GM23248 (cell line): ENCODE measurements around the gene DIAPH3. TPM values are rescaled to one million over a fixed set of nuclear protein-coding genes. Genes with fewer than 3 reads are reported as not detected.
A peak's percentile ranks its signal among the peaks of the same experiment; 100 is the strongest.

ENCODE experiments used
- DNase-seq: peaks from one replicate; pipeline ENCODE4 v3.0.0-alpha.2; 2015
- H2AFZ ChIP-seq: fragments of 200-600 bp; sonication (generic); 2 replicates; pipeline ENCODE4 v1.6.1; 2016; ENCODE audit warnings: antibody characterized with exemption
- H3F3A ChIP-seq: fragments of 200-600 bp; sonication (generic); 2 replicates; pipeline ENCODE4 v1.6.1; 2016; ENCODE audit warnings: mild to moderate bottlenecking, antibody characterized with exemption, mixed run types; ENCODE audit not compliant: insufficient read depth
- H3K27ac ChIP-seq: fragments of 200-600 bp; sonication (generic); 2 replicates; pipeline ENCODE4 v1.5.1; 2016; ENCODE audit warnings: mild to moderate bottlenecking
- H3K27me3 ChIP-seq: fragments of 200-600 bp; sonication (generic); replicated peaks from 2 replicates; pipeline ENCODE4 v1.6.1; 2016; ENCODE audit warnings: mild to moderate bottlenecking; ENCODE audit not compliant: insufficient read depth
- H3K36me3 ChIP-seq: fragments of 200-600 bp; sonication (generic); 2 replicates; pipeline ENCODE4 v1.6.1; 2016; ENCODE audit warnings: low read depth, mild to moderate bottlenecking
- H3K4me1 ChIP-seq: fragments of 200-600 bp; sonication (generic); 2 replicates; pipeline ENCODE4 v1.6.1; 2016; ENCODE audit warnings: mild to moderate bottlenecking; ENCODE audit not compliant: insufficient read depth
- H3K4me2 ChIP-seq: fragments of 200-600 bp; sonication (generic); one replicate; pipeline ENCODE4 v1.6.1; 2016; ENCODE audit warnings: mild to moderate bottlenecking; ENCODE audit not compliant: unreplicated experiment
- H3K4me3 ChIP-seq: fragments of 200-600 bp; sonication (generic); 2 replicates; pipeline ENCODE4 v1.5.1; 2016; ENCODE audit warnings: mild to moderate bottlenecking
- H3K79me2 ChIP-seq: fragments of 200-600 bp; sonication (generic); 2 replicates; pipeline ENCODE4 v1.6.1; 2016; ENCODE audit warnings: mild to moderate bottlenecking; ENCODE audit not compliant: insufficient read depth
- H3K9ac ChIP-seq: fragments of 200-600 bp; sonication (generic); 2 replicates; pipeline ENCODE4 v1.6.1; 2016; ENCODE audit warnings: mild to moderate bottlenecking
- H3K9me2 ChIP-seq: fragments of 200-600 bp; sonication (generic); 2 replicates; pipeline ENCODE4 v1.6.1; 2016; ENCODE audit warnings: mixed run types, mild to moderate bottlenecking, moderate library complexity; ENCODE audit not compliant: insufficient read depth
- H3K9me3 ChIP-seq: fragments of 200-600 bp; sonication (generic); one replicate; pipeline ENCODE4 v1.6.1; 2017; ENCODE audit warnings: low read depth
- H4K20me1 ChIP-seq: fragments of 200-600 bp; sonication (generic); 2 replicates; pipeline ENCODE4 v1.6.0; 2016; ENCODE audit not compliant: insufficient read depth
- EZH2 ChIP-seq: fragments of 200-600 bp; sonication (generic); IDR thresholded peaks from 2 replicates; pipeline ENCODE4 v1.6.1; 2018; ENCODE audit warnings: antibody characterized with exemption, mild to moderate bottlenecking; ENCODE audit not compliant: insufficient read depth, poor library complexity, severe bottlenecking
- EZH2phosphoT487 ChIP-seq: fragments of 200-600 bp; sonication (generic); IDR thresholded peaks from 2 replicates; pipeline ENCODE4 v1.6.1; 2018; ENCODE audit warnings: antibody characterized with exemption, moderate library complexity, mild to moderate bottlenecking, low read depth; ENCODE audit not compliant: insufficient read depth
- WGBS, 2 experiments: methylation state at CpG; one replicate each; pipeline ENCODE4 v1.1.6; 2015 to 2017; ENCODE audit warnings: low lambda C conversion rate in 2 of 2, low coverage in 1 of 2; ENCODE audit errors: missing lambda C conversion rate in 2 of 2; 5-methylcytosine and 5-hydroxymethylcytosine counted together
- in situ Hi-C: fragments of 300-500 bp; cut with MboI; formaldehyde crosslinking; loops from 2 replicates; pipeline ENCODE4 v1.15.0; 2020
- polyA plus RNA-seq: library from polyadenylated mRNA; unstranded; fragments of >200 nt; fragmentation: Nextera tagmentation; extraction: Ambion mirVana; gene quantifications from 2 replicates; pipeline ENCODE4 v1.2.1, GENCODE V29; 2016
- total RNA-seq: library from RNA; depleted of rRNA; stranded (reverse); fragments of >200 nt; shearing (Covaris generic); gene quantifications from 2 replicates; pipeline ENCODE4 v1.2.3, GENCODE V29; 2014

The DIAPH3 gene
- total and polyA plus RNA-seq, 2 experiments from 2014 or later: 12.1 to 18.1 TPM

GRCh38 chr13:59893266-59893665 is 270.5 kb downstream of the DIAPH3 start:
- Histone ChIP-seq H3K4me2 (no peak overlapping the region), H3K27me3 (no peaks in the 10 kb centered on the region), H4K20me1 (no peaks in the 10 kb centered on the region), H3K27ac (no peak overlapping the region), H3K4me3 (no peak overlapping the region), H3K4me1 (peaks cover 10% of the 10 kb centered on the region), H3K9me2 (no peaks in the 10 kb centered on the region), H3F3A (no peaks in the 10 kb centered on the region), H3K9me3 (no peaks in the 10 kb centered on the region), H3K79me2 (no peaks in the 10 kb centered on the region), H3K9ac (no peak overlapping the region), H3K36me3 (no peaks in the 10 kb centered on the region), H2AFZ (no peak overlapping the region)
- in situ Hi-C loops: no loop called here
- TF ChIP-seq EZH2phosphoT487 (no peak), EZH2 (no peak)
- no peak for DNase-seq
- WGBS, 2 experiments: 97 to 98% methylated on average over 1 of the region's 1 CpG

DNA sequence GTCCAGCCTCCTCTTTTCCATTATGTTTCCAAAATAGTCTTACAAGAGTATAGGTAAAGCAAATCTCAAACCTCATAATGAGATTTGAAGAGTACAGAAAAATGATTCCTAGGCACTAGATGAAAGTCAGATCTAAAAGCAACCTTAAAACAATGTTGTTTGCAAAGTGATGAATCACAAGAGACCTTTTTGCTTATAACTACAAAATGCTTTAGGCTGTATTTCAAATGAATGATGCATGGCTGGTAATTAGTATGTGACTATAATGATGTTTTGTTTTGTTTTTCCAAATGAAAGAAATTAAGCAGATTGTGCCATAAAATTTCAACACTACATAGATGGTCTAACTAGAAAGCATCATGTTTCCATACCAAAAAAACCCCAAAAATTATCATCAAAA is 272.7 kb downstream of the DIAPH3 start:
- peaks cover 10% of the 10 kb centered on the region for H3K4me1 ChIP-seq
- no peaks in the 10 kb centered on the region for H3K9me3 ChIP-seq
- H3F3A ChIP-seq: no peaks in the 10 kb centered on the region
- H4K20me1 ChIP-seq: no peaks in the 10 kb centered on the region
- no peak overlapping the region for H3K9ac ChIP-seq
- H2AFZ ChIP-seq: no peak overlapping the region
- H3K27ac ChIP-seq: no peak overlapping the region
- no peaks in the 10 kb centered on the region for H3K9me2 ChIP-seq
- H3K4me3 ChIP-seq: no peak overlapping the region
- H3K36me3 ChIP-seq: 0 out of 2 replicates have a peak, but pooled peaks cover 5% of the 10 kb centered on the region
- no peaks in the 10 kb centered on the region for H3K27me3 ChIP-seq
- in situ Hi-C loops: no loop called here
- peak; percentile 15 for DNase-seq
- TF ChIP-seq EZH2phosphoT487 (no peak), EZH2 (no peak)
- H3K4me2 ChIP-seq: no peak overlapping the region
- H3K79me2 ChIP-seq: no peaks in the 10 kb centered on the region

- Histone ChIP-seq H3K9me2 (no peaks in the 10 kb centered on the region), H3K36me3 (0 out of 2 replicates have a peak, but pooled peaks cover 5% of the 10 kb centered on the region), H4K20me1 (no peaks in the 10 kb centered on the region), H3K4me1 (peaks cover 10% of the 10 kb centered on the region), H3K9me3 (no peaks in the 10 kb centered on the region), H3K4me2 (no peak overlapping the region), H2AFZ (no peak overlapping the region), H3F3A (no peaks in the 10 kb centered on the region), H3K9ac (no peak overlapping the region), H3K79me2 (no peaks in the 10 kb centered on the region), H3K27ac (no peak overlapping the region), H3K4me3 (no peak overlapping the region), H3K27me3 (no peaks in the 10 kb centered on the region)
- peak; percentile 15 for DNase-seq
- WGBS, 2 experiments: 93 to 100% methylated on average over 1 of the region's 1 CpG
- in situ Hi-C loops: no loop called here
- TF ChIP-seq EZH2phosphoT487: no peak
- TF ChIP-seq EZH2: no peak
Measured at GRCh38 chr13:59890054-59890453, 273.7 kb downstream of the DIAPH3 start.

DNA sequence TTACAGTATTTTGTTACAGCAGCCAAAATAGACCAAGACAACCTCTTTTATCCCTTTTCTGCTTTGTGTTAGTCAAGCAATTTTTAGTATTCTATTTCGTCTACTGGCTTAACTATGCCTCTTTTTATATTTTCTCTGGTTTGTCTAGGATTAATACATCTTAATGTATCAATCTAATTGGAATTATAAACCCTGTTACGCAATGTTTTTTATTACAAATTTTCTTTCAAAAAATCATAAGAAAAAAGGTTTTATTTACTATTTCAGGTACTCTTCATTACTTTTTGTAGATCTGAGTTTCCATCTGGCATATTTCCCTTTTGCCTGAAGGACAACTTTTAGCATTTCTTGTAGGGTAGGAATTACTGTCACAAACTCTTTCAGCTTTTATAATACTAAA is 275.3 kb downstream of the DIAPH3 start:
- Histone ChIP-seq H3K4me3 (no peak overlapping the region), H3K9me3 (no peaks in the 10 kb centered on the region), H3K27me3 (no peaks in the 10 kb centered on the region), H3K9ac (no peak overlapping the region), H2AFZ (no peak overlapping the region), H3K36me3 (0 out of 2 replicates have a peak, but pooled peaks cover 5% of the 10 kb centered on the region), H3K27ac (no peak overlapping the region), H3K79me2 (no peaks in the 10 kb centered on the region), H3K9me2 (no peaks in the 10 kb centered on the region), H3K4me2 (no peak overlapping the region), H3K4me1 (peaks cover 10% of the 10 kb centered on the region), H3F3A (no peaks in the 10 kb centered on the region), H4K20me1 (no peaks in the 10 kb centered on the region)
- no peak for DNase-seq
- WGBS, 2 experiments: 97 to 100% methylated on average over 2 of the region's 2 CpGs
- TF ChIP-seq EZH2phosphoT487 (no peak), EZH2 (no peak)
- in situ Hi-C loops: no loop called here

- Histone ChIP-seq H3K79me2 (no peaks in the 10 kb centered on the region), H3K9me3 (no peaks in the 10 kb centered on the region), H2AFZ (no peak overlapping the region), H3K4me1 (peaks cover 9% of the 10 kb centered on the region), H3K9ac (no peak overlapping the region), H3F3A (peaks cover 3% of the 10 kb centered on the region; the same call in 1 of the 2 replicates), H3K4me2 (no peak overlapping the region), H3K27ac (no peak overlapping the region), H3K36me3 (0 out of 2 replicates have a peak, but pooled peaks cover 5% of the 10 kb centered on the region), H3K4me3 (no peak overlapping the region), H4K20me1 (no peaks in the 10 kb centered on the region), H3K9me2 (no peaks in the 10 kb centered on the region), H3K27me3 (no peaks in the 10 kb centered on the region)
- 64 to 69% methylated on average over 3 of the region's 3 CpGs for WGBS, 2 experiments
- DNase-seq: no peak
- TF ChIP-seq EZH2 (no peak), EZH2phosphoT487 (no peak)
- in situ Hi-C loops: no loop called here
Measured at GRCh38 chr13:59885076-59885475, 278.7 kb downstream of the DIAPH3 start.
